SK-N-SH (cell line): ENCODE measurements around the gene CEP126. TPM values are rescaled to one million over a fixed set of nuclear protein-coding genes. Genes with fewer than 3 reads are reported as not detected.

Experiments
- CTCF ChIA-PET: fragments of 300-600, 350-600 bp; formaldehyde crosslinking; extraction: SDS; loops from one replicate; lab custom pipeline; 2021; lab: Yijun Ruan, JAX
- POLR2A ChIA-PET: fragments of 350-600 bp; sonication (Branson Sonifier 250); formaldehyde crosslinking; extraction: SDS; loops from one replicate; lab custom pipeline; 2020; ENCODE audit warnings: antibody characterized with exemption, inconsistent platforms; lab: Yijun Ruan, JAX
- DNase-seq: peaks from one replicate; pipeline ENCODE4 v3.0.0; 2012
- H2AFZ ChIP-seq: fragments of 200-600 bp; sonication (generic); 2 replicates; pipeline ENCODE4 v1.8.1; 2016; ENCODE audit warnings: antibody characterized with exemption, mild to moderate bottlenecking, low read depth
- H3F3A ChIP-seq: fragments of 200-600 bp; sonication (generic); replicated peaks from 2 replicates; pipeline ENCODE3; 2016; ENCODE audit warnings: antibody characterized with exemption, mild to moderate bottlenecking; ENCODE audit not compliant: insufficient read depth
- H3K27ac ChIP-seq, 2 experiments: fragments of 200-500 bp in 1 of 2; fragments of 200-600 bp in 1 of 2; sonication (Bioruptor generic) in 1 of 2; sonication (generic), shearing (Covaris generic) in 1 of 2; 2 replicates each; pipeline versions ENCODE4 v1.5.1 to v1.6.1; 2014 to 2016; ENCODE audit warnings: low read depth in 2 of 2, inconsistent platforms in 1 of 2, low read length in 1 of 2, mild to moderate bottlenecking in 1 of 2, mixed read lengths in 1 of 2
- H3K27me3 ChIP-seq: fragments of 200-600 bp; sonication (generic), shearing (Covaris generic); 2 replicates; pipeline ENCODE4 v1.6.1; 2016; ENCODE audit warnings: mixed run types; ENCODE audit not compliant: insufficient read depth
- H3K36me3 ChIP-seq, 2 experiments: fragments of 200-500 bp in 1 of 2; fragments of 200-600 bp in 1 of 2; sonication (Bioruptor generic) in 1 of 2; sonication (generic) in 1 of 2; replicated peaks in 1 of 2; 2 replicates each; pipeline versions ENCODE3 to v1.5.1; 2014 to 2016; ENCODE audit warnings: low read length in 1 of 2, mild to moderate bottlenecking in 1 of 2; ENCODE audit not compliant: insufficient read depth in 2 of 2, control insufficient read depth in 1 of 2
- H3K4me1 ChIP-seq, 2 experiments: fragments of 200-500 bp in 1 of 2; fragments of 200-600 bp in 1 of 2; sonication (Bioruptor generic) in 1 of 2; sonication (generic), shearing (Covaris generic) in 1 of 2; 2 replicates each; pipeline versions ENCODE4 v1.5.1 to v1.6.1; 2014 to 2016; ENCODE audit warnings: low read depth in 1 of 2, low read length in 1 of 2, mixed run types in 1 of 2; ENCODE audit not compliant: insufficient read depth in 2 of 2, control insufficient read depth in 1 of 2
- H3K4me2 ChIP-seq: fragments of 200-600 bp; sonication (generic), shearing (Covaris generic); 2 replicates; pipeline ENCODE4 v1.6.1; 2017; ENCODE audit warnings: mixed run types
- H3K4me3 ChIP-seq, 2 experiments: fragments of 200-500 bp in 1 of 2; fragments of 200-600 bp in 1 of 2; sonication (Bioruptor generic) in 1 of 2; sonication (generic), shearing (Covaris generic) in 1 of 2; 2 replicates each; pipeline versions ENCODE4 v1.5.1 to v1.8.1; 2014 to 2016; ENCODE audit warnings: low read depth in 2 of 2, inconsistent platforms in 1 of 2, low read length in 1 of 2, mild to moderate bottlenecking in 1 of 2, mixed read lengths in 1 of 2, moderate library complexity in 1 of 2
- H3K79me2 ChIP-seq: fragments of 200-600 bp; sonication (generic); 2 replicates; pipeline ENCODE4 v1.8.1; 2017; ENCODE audit warnings: mild to moderate bottlenecking; ENCODE audit not compliant: insufficient read depth
- H3K9ac ChIP-seq: fragments of 200-600 bp; sonication (generic); 2 replicates; pipeline ENCODE4 v1.6.1; 2017; ENCODE audit warnings: mixed run types
- H3K9me2 ChIP-seq: fragments of 200-600 bp; sonication (generic); 2 replicates; pipeline ENCODE4 v1.6.1; 2017; ENCODE audit warnings: mixed run types
- H3K9me3 ChIP-seq: fragments of 200-600 bp; sonication (generic); 2 replicates; pipeline ENCODE4 v1.6.1; 2017; ENCODE audit warnings: mixed run types, mild to moderate bottlenecking, moderate library complexity
- H4K20me1 ChIP-seq: fragments of 200-600 bp; sonication (generic); 2 replicates; pipeline ENCODE4 v1.6.1; 2017; ENCODE audit warnings: mild to moderate bottlenecking, mixed run types; ENCODE audit not compliant: insufficient read depth
- ELF1 ChIP-seq: IDR thresholded peaks from 2 replicates; pipeline ENCODE4 v1.4.0; 2012
- EZH2phosphoT487 ChIP-seq: fragments of 200-600 bp; sonication (generic); IDR thresholded peaks from 2 replicates; pipeline ENCODE4 v1.6.1; 2017; ENCODE audit warnings: low read depth, mixed run types, mild to moderate bottlenecking, antibody characterized with exemption, moderate library complexity, borderline replicate concordance
- FOSL2 ChIP-seq: IDR thresholded peaks from 2 replicates; pipeline ENCODE4 v1.4.0; 2012; ENCODE audit warnings: low read depth, mild to moderate bottlenecking, moderate library complexity, borderline replicate concordance
- FOXJ3 ChIP-seq: sonication (generic); formaldehyde crosslinking; IDR thresholded peaks from 2 replicates; pipeline ENCODE4 v1.5.1; 2020; ENCODE audit warnings: mild to moderate bottlenecking, missing genetic modification reagents
- FOXM1 ChIP-seq: IDR thresholded peaks from 2 replicates; pipeline ENCODE4 v1.4.0; 2012; ENCODE audit warnings: low read depth, mild to moderate bottlenecking
- JUND ChIP-seq: IDR thresholded peaks from 2 replicates; pipeline ENCODE4 v1.4.0; 2012
- MEF2A ChIP-seq: IDR thresholded peaks from 2 replicates; pipeline ENCODE4 v1.4.0; 2012; ENCODE audit warnings: low read depth, borderline replicate concordance
- NFIC ChIP-seq: IDR thresholded peaks from 2 replicates; pipeline ENCODE4 v1.4.0; 2012; ENCODE audit warnings: borderline replicate concordance
- RFX5 ChIP-seq: IDR thresholded peaks from 2 replicates; pipeline ENCODE4 v1.6.1; 2012; ENCODE audit warnings: mild to moderate bottlenecking, improper control_type of control experiment, low read length
- SMC3 ChIP-seq: IDR thresholded peaks from 2 replicates; pipeline ENCODE4 v1.6.1; 2012; ENCODE audit warnings: low read depth, low read length, improper control_type of control experiment
- TAF1 ChIP-seq: IDR thresholded peaks from 2 replicates; pipeline ENCODE4 v1.6.1; 2012; ENCODE audit warnings: low read depth, mild to moderate bottlenecking, low read length, moderate library complexity, borderline replicate concordance
- TCF12 ChIP-seq: IDR thresholded peaks from 2 replicates; pipeline ENCODE4 v1.4.0; 2012
- WGBS: methylation state at CpG from one replicate; pipeline ENCODE4 v1.1.6; 2017; ENCODE audit warnings: low lambda C conversion rate; 5-methylcytosine and 5-hydroxymethylcytosine counted together
- polyA plus RNA-seq, 3 experiments: library from polyadenylated mRNA; depleted of rRNA; stranded (reverse); fragments of >200 nt; gene quantifications; 2 replicates each; pipeline ENCODE4 v1.2.3, GENCODE V29; 2012
- TF ChIP-seq, protein P1 (sequence below): IDR thresholded peaks from 2 replicates; pipeline ENCODE4; 2012
- TF ChIP-seq, protein P2 (sequence below): IDR thresholded peaks from 2 replicates; pipeline ENCODE4 v1.4.0; 2012; ENCODE audit warnings: low read depth, borderline replicate concordance
- TF ChIP-seq, protein P3 (sequence below): fragments of 150-350 bp; IDR thresholded peaks from 2 replicates; pipeline ENCODE4 v1.6.1; 2016; ENCODE audit warnings: mild to moderate bottlenecking, low read depth, low read length
- TF ChIP-seq, protein P4 (sequence below): IDR thresholded peaks from 2 replicates; pipeline ENCODE4 v1.6.1; 2012; ENCODE audit warnings: mild to moderate bottlenecking, low read depth, low read length, moderate library complexity

The CEP126 gene
- polyA plus RNA-seq, 1 of the 3 experiments (the other 2 are of a cell fraction), result 1.4 TPM

DNA sequence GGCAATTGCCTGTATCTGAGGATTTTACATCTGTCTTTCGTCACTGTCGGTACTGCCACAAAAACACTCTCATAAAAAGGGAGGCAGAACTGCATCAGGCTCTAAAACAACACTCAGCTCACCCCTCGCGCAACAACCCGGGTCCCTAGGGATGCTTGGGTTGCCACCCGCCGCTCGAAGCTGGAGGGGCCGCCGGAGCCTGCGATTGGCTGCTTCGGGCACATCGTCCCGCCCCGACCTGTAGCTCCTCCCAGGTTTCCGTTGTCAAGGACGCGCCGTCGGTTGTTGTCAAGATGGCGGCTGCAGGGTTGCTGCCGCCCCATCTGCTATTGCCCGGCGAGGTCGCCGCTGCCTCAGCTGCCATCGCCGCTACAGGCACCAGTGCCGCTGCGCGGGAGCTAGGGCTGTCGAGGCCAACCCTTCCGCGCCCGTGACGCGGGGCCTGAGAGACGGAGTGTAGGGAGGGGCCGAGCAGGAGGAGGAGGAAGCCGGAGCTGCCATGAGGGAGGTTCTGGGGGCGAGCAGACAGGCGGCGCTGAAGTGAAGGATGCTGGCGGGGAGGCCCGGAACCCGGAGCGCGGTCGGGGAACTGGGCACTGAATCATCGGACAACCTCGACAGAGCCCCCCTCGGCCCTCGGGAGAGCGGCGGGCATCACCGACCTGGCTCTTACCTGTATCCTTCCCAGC lies at the start of gene CEP126 (continued):
- peak; percentile 58; the same call in 1 of the 2 replicates for TF ChIP-seq ELF1
- no peak for TF ChIP-seq NFIC
- TF ChIP-seq, protein P1, sequence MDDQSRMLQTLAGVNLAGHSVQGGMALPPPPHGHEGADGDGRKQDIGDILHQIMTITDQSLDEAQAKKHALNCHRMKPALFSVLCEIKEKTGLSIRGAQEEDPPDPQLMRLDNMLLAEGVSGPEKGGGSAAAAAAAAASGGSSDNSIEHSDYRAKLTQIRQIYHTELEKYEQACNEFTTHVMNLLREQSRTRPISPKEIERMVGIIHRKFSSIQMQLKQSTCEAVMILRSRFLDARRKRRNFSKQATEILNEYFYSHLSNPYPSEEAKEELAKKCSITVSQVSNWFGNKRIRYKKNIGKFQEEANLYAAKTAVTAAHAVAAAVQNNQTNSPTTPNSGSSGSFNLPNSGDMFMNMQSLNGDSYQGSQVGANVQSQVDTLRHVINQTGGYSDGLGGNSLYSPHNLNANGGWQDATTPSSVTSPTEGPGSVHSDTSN, result no peak; the same call in 1 of the 2 replicates
- peak; percentile 36 for TF ChIP-seq TCF12
- TF ChIP-seq FOSL2, result peak; percentile 51; the same call in 1 of the 2 replicates
- no peak for TF ChIP-seq FOXM1
- TF ChIP-seq, protein P2, sequence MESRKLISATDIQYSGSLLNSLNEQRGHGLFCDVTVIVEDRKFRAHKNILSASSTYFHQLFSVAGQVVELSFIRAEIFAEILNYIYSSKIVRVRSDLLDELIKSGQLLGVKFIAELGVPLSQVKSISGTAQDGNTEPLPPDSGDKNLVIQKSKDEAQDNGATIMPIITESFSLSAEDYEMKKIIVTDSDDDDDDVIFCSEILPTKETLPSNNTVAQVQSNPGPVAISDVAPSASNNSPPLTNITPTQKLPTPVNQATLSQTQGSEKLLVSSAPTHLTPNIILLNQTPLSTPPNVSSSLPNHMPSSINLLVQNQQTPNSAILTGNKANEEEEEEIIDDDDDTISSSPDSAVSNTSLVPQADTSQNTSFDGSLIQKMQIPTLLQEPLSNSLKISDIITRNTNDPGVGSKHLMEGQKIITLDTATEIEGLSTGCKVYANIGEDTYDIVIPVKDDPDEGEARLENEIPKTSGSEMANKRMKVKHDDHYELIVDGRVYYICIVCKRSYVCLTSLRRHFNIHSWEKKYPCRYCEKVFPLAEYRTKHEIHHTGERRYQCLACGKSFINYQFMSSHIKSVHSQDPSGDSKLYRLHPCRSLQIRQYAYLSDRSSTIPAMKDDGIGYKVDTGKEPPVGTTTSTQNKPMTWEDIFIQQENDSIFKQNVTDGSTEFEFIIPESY, result no peak
- TF ChIP-seq, protein P3, sequence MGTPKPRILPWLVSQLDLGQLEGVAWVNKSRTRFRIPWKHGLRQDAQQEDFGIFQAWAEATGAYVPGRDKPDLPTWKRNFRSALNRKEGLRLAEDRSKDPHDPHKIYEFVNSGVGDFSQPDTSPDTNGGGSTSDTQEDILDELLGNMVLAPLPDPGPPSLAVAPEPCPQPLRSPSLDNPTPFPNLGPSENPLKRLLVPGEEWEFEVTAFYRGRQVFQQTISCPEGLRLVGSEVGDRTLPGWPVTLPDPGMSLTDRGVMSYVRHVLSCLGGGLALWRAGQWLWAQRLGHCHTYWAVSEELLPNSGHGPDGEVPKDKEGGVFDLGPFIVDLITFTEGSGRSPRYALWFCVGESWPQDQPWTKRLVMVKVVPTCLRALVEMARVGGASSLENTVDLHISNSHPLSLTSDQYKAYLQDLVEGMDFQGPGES, result no peak
- peak; percentile 70; the same call in 1 of the 2 replicates for TF ChIP-seq TAF1
- TF ChIP-seq MEF2A, result no peak
- TF ChIP-seq FOXJ3 (CRISPR knock-in tag), result peak; percentile 39; the same call in 1 of the 2 replicates
- no peak for TF ChIP-seq EZH2phosphoT487
- peak; percentile 25; the same call in 1 of the 2 replicates for TF ChIP-seq SMC3

DNA sequence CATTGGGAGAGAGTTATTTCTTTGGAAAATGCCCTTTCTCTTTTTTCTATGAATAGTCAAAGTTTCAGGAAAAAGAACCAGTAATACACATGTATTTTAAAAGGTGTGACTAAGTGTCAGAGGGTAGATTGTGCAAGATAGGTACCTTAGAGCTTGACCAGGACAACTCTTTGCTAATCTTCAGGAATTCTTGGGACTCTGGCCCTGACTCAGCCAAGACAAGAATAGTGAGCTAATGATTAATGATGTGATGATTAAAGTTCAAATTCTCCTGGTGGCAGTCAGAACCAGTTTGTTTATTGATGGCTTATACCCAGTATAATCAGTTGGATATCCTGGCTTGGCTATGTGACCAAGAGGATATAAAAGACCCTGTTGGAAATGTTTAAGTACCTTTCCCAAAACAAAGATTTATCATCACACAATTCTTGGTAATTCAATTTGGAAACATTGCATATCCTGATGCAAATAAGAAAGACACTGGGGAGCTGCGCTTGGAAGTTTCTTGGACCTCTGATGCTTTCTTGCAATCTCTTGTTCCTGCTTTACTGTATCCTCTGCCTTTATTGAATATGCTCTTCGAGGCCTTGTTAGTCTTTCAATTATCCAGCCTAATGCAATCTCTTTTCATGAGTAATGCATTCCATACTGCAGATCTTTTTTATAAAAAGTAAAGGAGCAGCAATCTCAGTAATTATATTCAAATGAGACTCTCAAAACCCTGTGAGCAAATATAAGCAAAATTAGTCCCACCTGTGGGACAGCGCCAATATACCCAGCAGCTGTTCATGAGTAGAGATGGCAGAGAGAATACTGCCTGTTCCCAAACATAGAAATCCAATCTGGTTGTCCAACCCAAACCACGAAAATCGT lies 48.0 kb upstream of the CEP126 start:
- H2AFZ ChIP-seq, result peak overlapping the region; percentile 16; the same call in 1 of the 2 replicates
- WGBS, result 21% methylated on average over 5 of the region's 5 CpGs
- peaks cover 0 to 16% of the 10 kb centered on the region in 2 experiments; a peak in 1 of 4 replicates for H3K4me1 ChIP-seq
- peaks cover 45% of the 10 kb centered on the region for H3F3A ChIP-seq
- no peaks in the 10 kb centered on the region for H3K9me3 ChIP-seq
- H3K36me3 ChIP-seq, result no peaks in the 10 kb centered on the region
- H3K9ac ChIP-seq, result 0 out of 2 replicates have a peak overlapping the region, but pooled peaks have one; percentile 3
- no peak overlapping the region for H3K4me3 ChIP-seq
- H3K79me2 ChIP-seq, result no peaks in the 10 kb centered on the region
- no peak for DNase-seq
- H3K9me2 ChIP-seq, result no peaks in the 10 kb centered on the region
- peak overlapping the region in 1 of 2 experiments; percentile 59; a peak in 2 of 4 replicates for H3K27ac ChIP-seq
- POLR2A ChIA-PET, result no interaction called here
- H4K20me1 ChIP-seq, result no peaks in the 10 kb centered on the region
- H3K27me3 ChIP-seq, result no peaks in the 10 kb centered on the region
- H3K4me2 ChIP-seq, result peak overlapping the region; percentile 18
- CTCF ChIA-PET, result interaction anchor here (1.0 to 2.4 kb wide), 2 partner anchors 13 to 141 kb away, joined by 4 to 8 read pairs; no protein-coding TSS in a partner anchor
- peak; percentile 70; the same call in 1 of the 2 replicates for TF ChIP-seq TCF12
- TF ChIP-seq RFX5, result no peak
- TF ChIP-seq, protein P4, sequence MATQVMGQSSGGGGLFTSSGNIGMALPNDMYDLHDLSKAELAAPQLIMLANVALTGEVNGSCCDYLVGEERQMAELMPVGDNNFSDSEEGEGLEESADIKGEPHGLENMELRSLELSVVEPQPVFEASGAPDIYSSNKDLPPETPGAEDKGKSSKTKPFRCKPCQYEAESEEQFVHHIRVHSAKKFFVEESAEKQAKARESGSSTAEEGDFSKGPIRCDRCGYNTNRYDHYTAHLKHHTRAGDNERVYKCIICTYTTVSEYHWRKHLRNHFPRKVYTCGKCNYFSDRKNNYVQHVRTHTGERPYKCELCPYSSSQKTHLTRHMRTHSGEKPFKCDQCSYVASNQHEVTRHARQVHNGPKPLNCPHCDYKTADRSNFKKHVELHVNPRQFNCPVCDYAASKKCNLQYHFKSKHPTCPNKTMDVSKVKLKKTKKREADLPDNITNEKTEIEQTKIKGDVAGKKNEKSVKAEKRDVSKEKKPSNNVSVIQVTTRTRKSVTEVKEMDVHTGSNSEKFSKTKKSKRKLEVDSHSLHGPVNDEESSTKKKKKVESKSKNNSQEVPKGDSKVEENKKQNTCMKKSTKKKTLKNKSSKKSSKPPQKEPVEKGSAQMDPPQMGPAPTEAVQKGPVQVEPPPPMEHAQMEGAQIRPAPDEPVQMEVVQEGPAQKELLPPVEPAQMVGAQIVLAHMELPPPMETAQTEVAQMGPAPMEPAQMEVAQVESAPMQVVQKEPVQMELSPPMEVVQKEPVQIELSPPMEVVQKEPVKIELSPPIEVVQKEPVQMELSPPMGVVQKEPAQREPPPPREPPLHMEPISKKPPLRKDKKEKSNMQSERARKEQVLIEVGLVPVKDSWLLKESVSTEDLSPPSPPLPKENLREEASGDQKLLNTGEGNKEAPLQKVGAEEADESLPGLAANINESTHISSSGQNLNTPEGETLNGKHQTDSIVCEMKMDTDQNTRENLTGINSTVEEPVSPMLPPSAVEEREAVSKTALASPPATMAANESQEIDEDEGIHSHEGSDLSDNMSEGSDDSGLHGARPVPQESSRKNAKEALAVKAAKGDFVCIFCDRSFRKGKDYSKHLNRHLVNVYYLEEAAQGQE, result no peak
- TF ChIP-seq FOSL2, result peak; percentile 30; the same call in 1 of the 2 replicates
- TF ChIP-seq, protein P1, result peak; percentile 84
- TF ChIP-seq NFIC, result no peak
- TF ChIP-seq JUND, result peak; percentile 40; the same call in 1 of the 2 replicates
- TF ChIP-seq, protein P3, result no peak
